IMR-90 (cell line): ENCODE measurements around the gene ZNF329. TPM values are rescaled to one million over a fixed set of nuclear protein-coding genes. Genes with fewer than 3 reads are reported as not detected.

ENCODE experiments used
- ATAC-seq: fragments of 200-7000 bp; cut with Tn5 transposase; 2 replicates; pipeline ENCODE4 v1.9.1; 2020; ENCODE audit warnings: low read depth, mild to moderate bottlenecking, moderate library complexity
- BruUV-seq: library from RNA; stranded (reverse); fragments of 400-500 nt; replicated peaks from 2 replicates; lab custom pipeline; 2021; lab: Mats Ljungman, UMichigan
- CTCF ChIA-PET: fragments of 300-600 bp; formaldehyde crosslinking; extraction: SDS; loops from one replicate; lab custom pipeline; 2021; ENCODE audit warnings: antibody characterized with exemption; lab: Yijun Ruan, JAX
- POLR2A ChIA-PET: fragments of 300-600 bp; sonication (Branson Sonifier 250); formaldehyde crosslinking; loops from one replicate; lab custom pipeline; 2022; ENCODE audit warnings: antibody characterized with exemption; ENCODE audit not compliant: unreplicated experiment; lab: Charles Lee
- DNase-seq: peaks from one replicate; pipeline ENCODE4 v3.0.0; 2013
- H2AFZ ChIP-seq: replicated peaks from 2 replicates; pipeline ENCODE3; 2013; ENCODE audit warnings: low read length, mild to moderate bottlenecking; ENCODE audit not compliant: poor library complexity
- H2AK5ac ChIP-seq: 2 replicates; pipeline ENCODE4 v1.6.1; 2013; ENCODE audit warnings: low read depth, low read length, inconsistent platforms
- H2AK9ac ChIP-seq: replicated peaks from 2 replicates; pipeline ENCODE3; 2013; ENCODE audit warnings: mild to moderate bottlenecking, low read depth, low read length, moderate library complexity; ENCODE audit not compliant: poor library complexity
- H2BK120ac ChIP-seq: 2 replicates; pipeline ENCODE4 v1.6.1; 2013; ENCODE audit warnings: low read depth, low read length, inconsistent platforms
- H2BK15ac ChIP-seq: 3 replicates; pipeline ENCODE4 v1.6.1; 2013; ENCODE audit warnings: low read depth, low read length, inconsistent platforms
- H2BK20ac ChIP-seq: 2 replicates; pipeline ENCODE4 v1.6.1; 2013; ENCODE audit warnings: low read depth, mild to moderate bottlenecking, inconsistent platforms, low read length, moderate library complexity
- H2BK5ac ChIP-seq: 2 replicates; pipeline ENCODE4 v1.6.1; 2013; ENCODE audit warnings: mild to moderate bottlenecking, low read depth, low read length, inconsistent platforms; ENCODE audit not compliant: poor library complexity, severe bottlenecking
- H3K14ac ChIP-seq: replicated peaks from 2 replicates; pipeline ENCODE4 v1.6.1; 2013; ENCODE audit warnings: low read depth, low read length, inconsistent platforms
- H3K18ac ChIP-seq: 2 replicates; pipeline ENCODE4 v1.6.1; 2013; ENCODE audit warnings: low read depth, low read length, control low read depth
- H3K23ac ChIP-seq: 2 replicates; pipeline ENCODE4 v1.6.1; 2013; ENCODE audit warnings: low read depth, low read length, inconsistent platforms
- H3K27ac ChIP-seq: 2 replicates; pipeline ENCODE4 v1.5.1; 2013; ENCODE audit warnings: mild to moderate bottlenecking, control low read depth, low read length; ENCODE audit not compliant: insufficient read depth
- H3K27me3 ChIP-seq: 2 replicates; pipeline ENCODE4 v1.6.1; 2013; ENCODE audit warnings: low read length; ENCODE audit not compliant: control insufficient read depth, insufficient read depth
- H3K36me3 ChIP-seq: 2 replicates; pipeline ENCODE4 v1.6.1; 2013; ENCODE audit warnings: low read length, mixed read lengths; ENCODE audit not compliant: control insufficient read depth, insufficient read depth
- H3K4ac ChIP-seq: 2 replicates; pipeline ENCODE4 v1.6.1; 2013; ENCODE audit warnings: low read depth, low read length, inconsistent platforms
- H3K4me1 ChIP-seq: 2 replicates; pipeline ENCODE4 v1.6.1; 2013; ENCODE audit warnings: low read length, mixed read lengths; ENCODE audit not compliant: control insufficient read depth, insufficient read depth
- H3K4me2 ChIP-seq: 2 replicates; pipeline ENCODE4 v1.6.1; 2013; ENCODE audit warnings: low read depth, mild to moderate bottlenecking, control low read depth, low read length, moderate library complexity
- H3K4me3 ChIP-seq: 2 replicates; pipeline ENCODE4 v1.5.1; 2013; ENCODE audit warnings: low read depth, mild to moderate bottlenecking, control low read depth, low read length, moderate library complexity; ENCODE audit not compliant: insufficient read depth
- H3K56ac ChIP-seq: 2 replicates; pipeline ENCODE4 v1.6.1; 2013; ENCODE audit warnings: low read length, inconsistent platforms; ENCODE audit not compliant: insufficient read depth; ENCODE audit errors: extremely low read depth
- H3K79me1 ChIP-seq, 2 experiments: 2 replicates each; pipeline ENCODE4 v1.6.1; 2013; ENCODE audit warnings: low read length in 2 of 2, inconsistent platforms in 1 of 2, low read depth in 1 of 2
- H3K9ac ChIP-seq: 2 replicates; pipeline ENCODE4 v1.6.1; 2013; ENCODE audit warnings: low read depth, low read length, control low read depth
- H3K9me1 ChIP-seq: 2 replicates; pipeline ENCODE4 v1.6.1; 2013; ENCODE audit warnings: low read length, inconsistent platforms; ENCODE audit not compliant: insufficient read depth
- H3K9me3 ChIP-seq: 2 replicates; pipeline ENCODE4 v1.6.1; 2013; ENCODE audit warnings: low read length; ENCODE audit not compliant: control insufficient read depth, insufficient read depth
- H4K20me1 ChIP-seq: 2 replicates; pipeline ENCODE4 v1.6.1; 2013; ENCODE audit warnings: low read length, inconsistent platforms; ENCODE audit not compliant: insufficient read depth
- H4K5ac ChIP-seq: 2 replicates; pipeline ENCODE4 v1.6.1; 2013; ENCODE audit warnings: mild to moderate bottlenecking, low read depth, low read length, control low read depth
- H4K8ac ChIP-seq, 2 experiments: 2 replicates each; pipeline ENCODE4 v1.6.1; 2013; ENCODE audit warnings: low read depth in 2 of 2, low read length in 2 of 2, control low read depth in 1 of 2, inconsistent platforms in 1 of 2
- H4K91ac ChIP-seq: 2 replicates; pipeline ENCODE4 v1.6.1; 2013; ENCODE audit warnings: low read depth, low read length, inconsistent platforms; ENCODE audit not compliant: insufficient read depth
- BHLHE40 ChIP-seq: fragments of 150-350 bp; IDR thresholded peaks from 2 replicates; pipeline ENCODE4 v1.6.1; 2016; ENCODE audit warnings: mild to moderate bottlenecking, low read depth, low read length
- CEBPB ChIP-seq: IDR thresholded peaks from 2 replicates; pipeline ENCODE4 v1.6.1; 2012; ENCODE audit warnings: low read depth, low read length, improper control_type of control experiment
- CHD1 ChIP-seq: IDR thresholded peaks from 2 replicates; pipeline ENCODE4 v1.6.1; 2012; ENCODE audit warnings: low read depth, low read length, improper control_type of control experiment
- FOS ChIP-seq: fragments of 150-350 bp; IDR thresholded peaks from 2 replicates; pipeline ENCODE4 v1.6.1; 2016; ENCODE audit warnings: low read depth, low read length
- MAFK ChIP-seq: IDR thresholded peaks from 2 replicates; pipeline ENCODE4 v1.6.1; 2012; ENCODE audit warnings: low read depth, low read length, improper control_type of control experiment
- MAZ ChIP-seq: IDR thresholded peaks from 2 replicates; pipeline ENCODE4 v1.6.1; 2012; ENCODE audit warnings: low read depth, mild to moderate bottlenecking, low read length, improper control_type of control experiment, moderate library complexity, borderline replicate concordance
- MXI1 ChIP-seq: IDR thresholded peaks from 2 replicates; pipeline ENCODE4 v1.6.1; 2012; ENCODE audit warnings: low read depth, mild to moderate bottlenecking, low read length, moderate library complexity, borderline replicate concordance
- NFE2L2 ChIP-seq: fragments of 150-350 bp; IDR thresholded peaks from 2 replicates; pipeline ENCODE4 v1.6.1; 2016; ENCODE audit warnings: low read depth, mild to moderate bottlenecking, low read length
- POLR2A ChIP-seq: IDR thresholded peaks from 2 replicates; pipeline ENCODE4 v1.6.1; 2012; ENCODE audit warnings: mild to moderate bottlenecking, low read depth, low read length
- RCOR1 ChIP-seq: IDR thresholded peaks from 2 replicates; pipeline ENCODE4 v1.6.1; 2012; ENCODE audit warnings: mild to moderate bottlenecking, low read length, improper control_type of control experiment; ENCODE audit not compliant: insufficient replicate concordance
- RFX5 ChIP-seq: IDR thresholded peaks from 2 replicates; pipeline ENCODE4 v1.8.0; 2012; ENCODE audit warnings: low read depth, mild to moderate bottlenecking, low read length, moderate library complexity
- SMC3 ChIP-seq: fragments of 150-350 bp; IDR thresholded peaks from 2 replicates; pipeline ENCODE4 v1.6.1; 2016; ENCODE audit warnings: low read depth, mild to moderate bottlenecking, antibody characterized with exemption, low read length, moderate library complexity
- WGBS, 2 experiments: methylation state at CpG; one replicate each; pipeline versions ENCODE4 v1.1.5 to v1.1.7; 2013; ENCODE audit warnings: missing lambda C conversion rate in 2 of 2; ENCODE audit not compliant: insufficient read length in 1 of 2; ENCODE audit errors: extremely low coverage in 2 of 2; 5-methylcytosine and 5-hydroxymethylcytosine counted together
- dilution Hi-C: fragments of 300-500 bp; cut with HindIII; formaldehyde crosslinking; loops from one replicate; pipeline ENCODE4 v1.14.3; 2018; ENCODE audit warnings: low sequenced_read_pairs; ENCODE audit not compliant: unreplicated experiment
- in situ Hi-C: fragments of 300-500 bp; cut with MboI; formaldehyde crosslinking; loops from 3 replicates; pipeline ENCODE4 v1.14.3; 2019; ENCODE audit warnings: low sequenced_read_pairs, inconsistent platforms, mixed read lengths
- intact Hi-C: fragments of 100-400 bp; cut with micrococcal nuclease; formaldehyde crosslinking; loops from 2 replicates; pipeline ENCODE4 v1.10.0; 2022
- polyA plus RNA-seq, 3 experiments: library from polyadenylated mRNA; depleted of rRNA; stranded (reverse); fragments of >200 nt; gene quantifications; 2 replicates each; pipeline ENCODE4 v1.2.3, GENCODE V29; 2012; ENCODE audit warnings: low replicate concordance in 1 of 3
- total RNA-seq: library from RNA; depleted of rRNA; stranded (reverse); fragments of >200 nt; gene quantifications from 2 replicates; pipeline ENCODE4 v1.2.3, GENCODE V29; 2012
- TF ChIP-seq, protein P1 (sequence below): conservative IDR thresholded peaks from 2 replicates; pipeline ENCODE4 v1.5.1; 2012; ENCODE audit warnings: mild to moderate bottlenecking, low read depth, low read length, improper control_type of control experiment
- TF ChIP-seq, protein P2 (sequence below): fragments of 150-350 bp; IDR thresholded peaks from 2 replicates; pipeline ENCODE4 v1.6.1; 2017; ENCODE audit warnings: mild to moderate bottlenecking, antibody characterized with exemption, low read length, low read depth
- TF ChIP-seq, protein P3 (sequence below): fragments of 150-350 bp; IDR thresholded peaks from 2 replicates; pipeline ENCODE4 v1.6.1; 2016; ENCODE audit warnings: low read depth, mild to moderate bottlenecking, low read length, moderate library complexity, borderline replicate concordance

Gene ZNF329
- total and polyA plus RNA-seq, 2 of the 4 experiments (the other 2 are of a cell fraction): 4.7 to 16.8 TPM

DNA sequence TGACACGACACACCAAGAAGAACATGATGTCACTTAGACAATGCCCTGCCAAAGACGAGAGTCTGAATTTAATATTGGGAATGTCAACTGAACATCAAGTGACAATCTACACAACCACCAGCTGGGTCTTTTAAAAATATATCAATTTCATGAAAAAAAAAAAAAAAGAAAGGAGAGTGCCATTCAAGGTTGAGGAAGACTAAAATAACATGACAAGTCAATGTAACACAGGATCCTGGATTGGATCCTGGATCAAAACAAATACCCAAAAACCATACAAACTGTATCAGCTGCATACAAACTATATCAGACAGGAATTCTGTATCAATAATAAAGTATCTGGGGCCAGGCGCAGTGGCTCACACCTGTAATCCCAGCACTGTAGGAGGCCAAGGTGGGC, 4.7 kb downstream of the ZNF329 start:
- Histone ChIP-seq H3K27ac (no peak overlapping the region), H3K4me1 (no peaks in the 10 kb centered on the region), H3K79me1 (peaks cover 19 to 22% of the 10 kb centered on the region in 2 experiments), H3K27me3 (no peaks in the 10 kb centered on the region), H3K9me3 (peaks cover 52% of the 10 kb centered on the region), H2BK15ac (no peak overlapping the region), H4K91ac (no peak overlapping the region), H3K36me3 (peaks cover 23% of the 10 kb centered on the region), H3K56ac (no peak overlapping the region), H2BK5ac (no peak overlapping the region), H3K23ac (no peak overlapping the region), H2AK5ac (no peak overlapping the region), H4K20me1 (no peaks in the 10 kb centered on the region), H2BK120ac (no peak overlapping the region), H4K5ac (no peak overlapping the region), H3K18ac (no peak overlapping the region), H2AFZ (no peak overlapping the region), H3K9me1 (no peaks in the 10 kb centered on the region), H3K4ac (no peak overlapping the region), H3K4me2 (no peak overlapping the region), H4K8ac (no peak overlapping the region), H3K9ac (no peak overlapping the region), H3K14ac (no peak overlapping the region), H2BK20ac (no peak overlapping the region), H2AK9ac (no peak overlapping the region), H3K4me3 (no peak overlapping the region)
- ATAC-seq: no peak
- BruUV-seq: no TSS peak
- CTCF ChIA-PET: no interaction called here
- intact Hi-C loops (no loop called here), in situ Hi-C loops (no loop called here), dilution Hi-C loops (no loop called here)
- POLR2A ChIA-PET: interaction anchor here (0.6 kb wide), 1 partner anchor 464 kb away, joined by 3 read pairs; the partner anchor contains the start of gene ZNF551
- no peak for DNase-seq
- TF ChIP-seq CEBPB (no peak), RCOR1 (no peak), MAZ (no peak), NFE2L2 (no peak), CHD1 (no peak), MAFK (no peak), BHLHE40 (no peak), MXI1 (no peak), POLR2A (no peak), FOS (no peak), RFX5 (no peak), SMC3 (no peak)
- TF ChIP-seq, protein P1, sequence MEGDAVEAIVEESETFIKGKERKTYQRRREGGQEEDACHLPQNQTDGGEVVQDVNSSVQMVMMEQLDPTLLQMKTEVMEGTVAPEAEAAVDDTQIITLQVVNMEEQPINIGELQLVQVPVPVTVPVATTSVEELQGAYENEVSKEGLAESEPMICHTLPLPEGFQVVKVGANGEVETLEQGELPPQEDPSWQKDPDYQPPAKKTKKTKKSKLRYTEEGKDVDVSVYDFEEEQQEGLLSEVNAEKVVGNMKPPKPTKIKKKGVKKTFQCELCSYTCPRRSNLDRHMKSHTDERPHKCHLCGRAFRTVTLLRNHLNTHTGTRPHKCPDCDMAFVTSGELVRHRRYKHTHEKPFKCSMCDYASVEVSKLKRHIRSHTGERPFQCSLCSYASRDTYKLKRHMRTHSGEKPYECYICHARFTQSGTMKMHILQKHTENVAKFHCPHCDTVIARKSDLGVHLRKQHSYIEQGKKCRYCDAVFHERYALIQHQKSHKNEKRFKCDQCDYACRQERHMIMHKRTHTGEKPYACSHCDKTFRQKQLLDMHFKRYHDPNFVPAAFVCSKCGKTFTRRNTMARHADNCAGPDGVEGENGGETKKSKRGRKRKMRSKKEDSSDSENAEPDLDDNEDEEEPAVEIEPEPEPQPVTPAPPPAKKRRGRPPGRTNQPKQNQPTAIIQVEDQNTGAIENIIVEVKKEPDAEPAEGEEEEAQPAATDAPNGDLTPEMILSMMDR: no peak
- TF ChIP-seq, protein P2, sequence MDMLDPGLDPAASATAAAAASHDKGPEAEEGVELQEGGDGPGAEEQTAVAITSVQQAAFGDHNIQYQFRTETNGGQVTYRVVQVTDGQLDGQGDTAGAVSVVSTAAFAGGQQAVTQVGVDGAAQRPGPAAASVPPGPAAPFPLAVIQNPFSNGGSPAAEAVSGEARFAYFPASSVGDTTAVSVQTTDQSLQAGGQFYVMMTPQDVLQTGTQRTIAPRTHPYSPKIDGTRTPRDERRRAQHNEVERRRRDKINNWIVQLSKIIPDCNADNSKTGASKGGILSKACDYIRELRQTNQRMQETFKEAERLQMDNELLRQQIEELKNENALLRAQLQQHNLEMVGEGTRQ: no peak
- TF ChIP-seq, protein P3, sequence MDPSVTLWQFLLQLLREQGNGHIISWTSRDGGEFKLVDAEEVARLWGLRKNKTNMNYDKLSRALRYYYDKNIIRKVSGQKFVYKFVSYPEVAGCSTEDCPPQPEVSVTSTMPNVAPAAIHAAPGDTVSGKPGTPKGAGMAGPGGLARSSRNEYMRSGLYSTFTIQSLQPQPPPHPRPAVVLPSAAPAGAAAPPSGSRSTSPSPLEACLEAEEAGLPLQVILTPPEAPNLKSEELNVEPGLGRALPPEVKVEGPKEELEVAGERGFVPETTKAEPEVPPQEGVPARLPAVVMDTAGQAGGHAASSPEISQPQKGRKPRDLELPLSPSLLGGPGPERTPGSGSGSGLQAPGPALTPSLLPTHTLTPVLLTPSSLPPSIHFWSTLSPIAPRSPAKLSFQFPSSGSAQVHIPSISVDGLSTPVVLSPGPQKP: no peak
- WGBS, 2 experiments: no CpG with 5 or more reads among the region's 3 CpGs
